Activated CD4-positive, alpha-beta T cell treated with anti-CD3 and anti-CD28 coated beads for 4 hours (primary cell): ENCODE data around the gene SLC37A3.
A peak's percentile ranks its signal among the peaks of the same experiment; 100 is the strongest.
"Not testable (repeated sequence)": the region's sequence is repeated elsewhere in the genome, so short reads cannot be mapped to it uniquely, and the experiment has no call there.

Experiments
- DNase-seq, 2 donors: peaks; one replicate each; pipeline ENCODE4 v3.0.0-alpha.2; 2020

Gene SLC37A3, protein sequence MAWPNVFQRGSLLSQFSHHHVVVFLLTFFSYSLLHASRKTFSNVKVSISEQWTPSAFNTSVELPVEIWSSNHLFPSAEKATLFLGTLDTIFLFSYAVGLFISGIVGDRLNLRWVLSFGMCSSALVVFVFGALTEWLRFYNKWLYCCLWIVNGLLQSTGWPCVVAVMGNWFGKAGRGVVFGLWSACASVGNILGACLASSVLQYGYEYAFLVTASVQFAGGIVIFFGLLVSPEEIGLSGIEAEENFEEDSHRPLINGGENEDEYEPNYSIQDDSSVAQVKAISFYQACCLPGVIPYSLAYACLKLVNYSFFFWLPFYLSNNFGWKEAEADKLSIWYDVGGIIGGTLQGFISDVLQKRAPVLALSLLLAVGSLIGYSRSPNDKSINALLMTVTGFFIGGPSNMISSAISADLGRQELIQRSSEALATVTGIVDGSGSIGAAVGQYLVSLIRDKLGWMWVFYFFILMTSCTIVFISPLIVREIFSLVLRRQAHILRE

DNA sequence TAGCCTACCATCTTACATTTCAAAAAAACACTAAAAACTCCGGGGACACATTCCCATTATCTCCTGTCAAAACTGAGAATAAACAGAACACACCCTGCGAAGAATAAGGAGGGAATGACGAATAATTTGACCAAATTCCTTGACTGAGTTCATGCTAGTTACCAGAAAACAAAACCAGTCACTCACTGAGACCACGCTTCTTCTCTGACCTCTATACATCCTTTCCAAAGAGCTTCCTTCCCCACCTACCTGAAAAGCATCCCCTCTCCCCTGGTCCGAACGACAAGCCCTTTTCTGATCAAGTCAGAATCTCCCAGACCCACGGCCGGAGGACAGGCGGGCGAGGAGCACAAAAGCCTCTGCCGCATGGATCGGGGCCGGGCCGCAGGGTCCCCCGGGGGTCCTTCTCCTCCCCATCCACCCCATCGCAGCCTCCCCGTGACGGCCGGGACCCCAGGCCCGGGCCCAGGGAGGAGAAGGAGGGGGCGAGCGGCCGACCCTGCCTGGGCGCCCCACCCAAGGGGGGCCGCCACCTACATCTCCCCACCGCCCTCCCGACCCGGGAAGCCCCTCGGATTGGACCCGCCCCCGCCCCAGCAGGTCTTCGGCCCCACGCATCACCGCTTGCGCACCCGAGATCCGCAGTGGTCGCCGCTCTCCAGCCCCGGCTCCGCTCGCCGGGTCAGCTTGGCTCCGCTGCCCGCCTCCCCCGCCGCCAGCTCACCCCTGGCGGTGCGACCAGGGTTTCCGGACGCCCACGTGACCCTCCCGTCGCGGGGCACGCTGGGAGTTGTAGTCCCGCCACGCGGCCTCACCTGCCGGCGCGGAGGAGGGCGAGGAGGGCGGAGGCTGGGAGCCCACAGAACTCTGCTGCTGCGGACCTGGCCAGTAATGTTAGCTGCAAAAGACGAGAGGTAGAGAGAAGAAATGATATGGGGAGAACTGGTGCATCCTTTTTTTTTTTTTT, at the start of gene SLC37A3:
Gene SLC37A3, minus strand, starts transcription at position 747 of the 967 bp plus-strand sequence. CDS start 16,004 bp downstream, outside the sequence.
- peak; percentile 83 to 88 for DNase-seq

DNA sequence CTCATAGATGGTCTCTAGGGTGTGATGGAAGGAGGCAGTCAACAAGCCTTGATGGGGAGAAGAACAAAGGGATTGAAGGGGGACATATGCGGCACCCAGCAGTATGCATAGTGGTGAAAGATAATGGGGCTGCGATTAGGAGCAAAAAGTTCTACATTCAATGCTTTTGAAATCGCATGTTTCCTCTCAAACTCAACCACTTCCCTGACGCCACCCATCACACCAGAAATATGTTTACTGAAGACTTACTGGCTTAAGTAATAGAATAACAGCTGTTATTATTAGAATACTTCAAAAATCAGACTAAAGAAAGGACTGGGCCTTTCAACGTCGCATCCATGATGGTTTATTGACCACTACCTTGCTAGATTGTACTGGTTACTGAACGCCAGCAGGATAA, 49.5 kb upstream of the SLC37A3 start:
- no peak for DNase-seq

DNA sequence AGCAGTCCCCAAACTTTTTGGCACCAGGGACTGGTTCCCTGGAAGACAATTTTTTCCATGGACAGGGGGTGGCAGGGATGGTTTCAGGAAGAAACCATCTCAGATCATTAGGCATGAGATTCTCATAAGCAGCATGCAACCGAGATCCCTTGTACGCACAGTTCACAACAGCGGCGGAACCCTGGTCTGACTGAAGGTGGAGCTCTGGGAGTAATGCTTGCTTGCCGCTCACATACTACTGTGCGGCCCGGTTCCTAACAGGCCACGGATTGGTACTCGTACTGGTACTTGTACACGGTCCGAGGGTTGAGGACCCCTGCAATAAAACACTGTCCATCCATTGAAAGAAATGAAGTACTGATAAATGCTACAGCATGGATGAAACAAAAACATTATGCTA, 48.1 kb upstream of the SLC37A3 start:
- DNase-seq: no peak

DNA sequence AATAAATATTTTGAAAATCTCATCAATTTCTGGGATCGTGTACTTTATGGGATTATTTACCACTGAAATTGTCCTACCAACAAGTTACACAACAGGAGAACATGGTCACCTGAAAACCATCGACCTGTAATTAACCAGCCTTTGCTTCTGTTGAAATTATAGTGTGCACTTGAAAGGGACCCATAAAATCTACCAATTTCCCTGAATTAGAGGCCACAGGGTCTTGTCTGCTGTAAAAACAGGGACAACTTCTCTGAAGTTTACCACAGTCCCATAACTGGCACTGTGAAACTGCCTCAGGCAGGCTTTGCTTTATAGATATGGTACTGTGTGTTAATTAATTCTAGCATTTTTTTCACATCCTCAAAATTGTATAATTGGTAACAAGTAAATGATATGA, 43.2 kb upstream of the SLC37A3 start:
- DNase-seq: no peak

DNA sequence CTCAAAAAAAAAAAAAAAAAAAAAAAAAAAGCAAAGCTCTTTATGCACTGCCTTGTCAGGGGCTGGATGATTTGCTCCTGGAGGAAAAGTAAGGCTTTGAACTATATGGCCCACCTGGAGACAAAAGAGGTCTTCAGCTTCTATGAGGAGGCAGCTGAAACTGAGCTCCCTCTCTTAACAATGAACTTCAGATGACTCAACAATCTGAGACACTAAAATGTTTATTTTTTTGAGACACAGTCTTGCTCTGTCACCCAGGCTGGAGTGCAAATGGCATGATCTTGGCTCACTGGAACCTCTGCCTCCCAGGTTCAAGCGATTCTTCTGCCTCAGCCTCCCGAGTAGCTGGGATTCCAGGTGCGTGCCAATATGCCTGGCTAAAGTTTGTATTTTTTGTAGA, 42.3 kb upstream of the SLC37A3 start:
- no peak for DNase-seq

DNA sequence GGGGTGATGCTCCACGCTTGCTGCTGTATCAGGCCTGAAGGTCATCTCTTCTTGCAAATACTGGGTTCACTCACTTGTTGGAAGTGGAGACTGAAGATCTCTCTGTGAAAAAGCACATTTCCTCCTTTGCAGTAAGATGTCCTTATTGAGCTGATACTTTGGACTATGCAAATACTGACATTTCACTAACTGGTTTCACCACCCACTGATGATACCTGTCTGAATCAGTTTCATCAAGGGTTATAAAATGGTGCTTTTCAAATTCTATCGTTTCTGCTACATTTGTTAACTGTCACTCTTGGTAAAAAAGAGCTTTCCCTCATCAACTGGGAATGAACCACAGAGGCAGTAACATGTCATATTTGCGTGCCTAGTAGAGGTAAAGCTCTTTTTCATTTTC, 41.0 kb upstream of the SLC37A3 start:
- no peak for DNase-seq

DNA sequence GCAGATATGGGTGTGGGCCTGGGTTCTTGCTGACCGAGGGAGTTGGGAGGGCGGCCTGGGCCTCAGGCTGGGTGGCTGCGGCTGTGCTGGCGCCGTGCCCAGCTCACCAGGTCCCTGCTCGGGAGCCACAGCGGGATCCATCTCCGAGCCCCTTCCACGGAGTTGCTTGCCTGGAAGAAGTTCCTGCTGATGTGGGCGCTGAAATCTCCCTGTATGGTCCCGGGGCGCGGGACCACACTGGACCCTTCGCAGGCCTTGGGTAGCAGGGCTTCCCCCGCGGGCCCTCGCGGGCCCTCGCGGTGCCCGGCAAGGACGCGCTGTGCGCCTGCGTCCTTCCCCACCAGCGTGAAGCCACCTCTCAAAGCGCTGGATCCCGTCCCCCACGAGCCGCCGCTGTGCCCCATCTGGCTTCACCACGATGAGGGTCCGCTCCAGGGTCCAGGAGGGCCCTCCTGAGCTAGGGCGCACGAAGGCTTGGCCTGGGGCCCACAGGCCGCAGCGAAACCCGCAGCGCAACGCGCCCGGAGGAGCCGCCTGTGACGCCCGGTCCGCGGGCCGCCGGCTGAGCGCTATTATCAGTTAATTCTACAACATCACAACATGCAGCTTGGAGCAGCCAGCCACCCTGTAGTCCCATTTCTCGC, 37.0 kb upstream of the SLC37A3 start:
- DNase-seq: no peak

DNA sequence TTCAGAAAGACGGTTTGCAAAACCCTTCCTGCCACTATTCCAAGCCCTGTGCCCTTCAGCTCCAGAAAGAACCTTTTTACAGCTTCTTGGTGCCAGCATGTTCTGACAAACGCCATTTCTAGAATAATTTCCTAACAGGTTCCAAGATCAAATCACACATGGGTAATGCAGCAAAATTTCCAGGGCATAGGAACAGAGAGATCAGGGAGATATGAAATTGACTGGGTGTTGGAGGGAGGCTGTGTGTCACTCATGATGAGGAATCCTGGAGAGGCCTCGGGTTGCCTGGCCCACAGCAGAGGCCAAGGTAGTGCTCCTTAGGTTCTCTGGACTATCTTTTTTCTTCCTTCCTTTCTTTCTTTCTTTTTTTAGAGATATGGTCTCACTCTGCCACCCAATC, 35.1 kb upstream of the SLC37A3 start:
- DNase-seq: no peak

DNA sequence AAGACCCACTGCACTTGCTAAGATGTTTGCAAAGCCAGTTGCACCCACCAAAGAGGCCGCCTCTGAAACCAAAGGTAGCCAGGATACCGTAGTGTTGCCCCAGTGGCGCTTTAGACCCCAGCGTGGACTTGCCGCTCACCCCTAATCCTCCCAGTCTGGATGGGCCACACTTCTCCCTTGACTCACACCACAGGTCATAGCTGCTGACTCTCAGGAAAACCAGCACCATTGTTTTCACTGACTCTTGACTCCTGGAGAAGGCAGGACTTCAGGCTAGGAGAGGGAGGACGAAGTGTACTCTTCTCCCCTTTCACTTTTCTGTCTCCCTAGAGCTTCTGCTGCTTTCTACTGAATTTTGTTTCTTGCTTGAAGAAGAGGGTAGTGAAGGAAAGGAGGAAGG, 27.8 kb upstream of the SLC37A3 start:
- DNase-seq: no peak

DNA sequence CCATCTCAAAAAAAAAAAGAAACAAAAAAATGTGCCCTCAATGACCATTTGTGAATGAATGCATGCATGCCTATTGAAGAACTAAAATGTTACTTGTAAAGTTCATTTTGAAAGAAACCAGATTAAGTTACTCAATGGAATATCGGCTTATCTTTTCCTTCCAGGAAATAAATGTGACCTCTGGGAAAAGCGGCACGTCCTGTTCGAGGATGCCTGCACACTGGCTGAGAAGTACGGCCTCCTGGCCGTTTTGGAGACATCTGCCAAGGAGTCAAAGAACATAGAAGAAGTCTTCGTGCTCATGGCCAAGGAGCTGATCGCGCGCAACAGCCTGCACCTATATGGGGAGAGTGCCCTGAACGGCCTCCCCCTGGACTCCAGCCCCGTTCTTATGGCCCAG, 27.4 kb upstream of the SLC37A3 start:
- DNase-seq: no peak

DNA sequence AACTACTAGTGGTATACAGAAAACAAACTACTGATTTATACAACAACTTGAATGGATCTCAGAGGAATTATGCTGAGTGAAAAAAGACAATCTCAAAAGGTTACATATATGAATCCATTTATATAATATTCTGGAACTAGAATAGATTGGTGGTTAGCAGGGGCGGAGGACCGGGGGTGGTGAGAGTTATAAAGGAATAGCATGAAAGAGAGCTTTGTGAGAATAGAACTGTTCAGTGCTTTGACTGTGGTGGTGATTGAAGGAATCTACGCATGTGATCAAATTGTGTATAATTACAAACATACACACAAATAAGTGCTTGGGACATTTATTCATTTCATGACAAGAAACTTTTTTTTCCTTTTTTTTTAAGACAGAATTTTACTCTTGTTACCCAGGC, 25.2 kb upstream of the SLC37A3 start:
- DNase-seq: no peak

DNA sequence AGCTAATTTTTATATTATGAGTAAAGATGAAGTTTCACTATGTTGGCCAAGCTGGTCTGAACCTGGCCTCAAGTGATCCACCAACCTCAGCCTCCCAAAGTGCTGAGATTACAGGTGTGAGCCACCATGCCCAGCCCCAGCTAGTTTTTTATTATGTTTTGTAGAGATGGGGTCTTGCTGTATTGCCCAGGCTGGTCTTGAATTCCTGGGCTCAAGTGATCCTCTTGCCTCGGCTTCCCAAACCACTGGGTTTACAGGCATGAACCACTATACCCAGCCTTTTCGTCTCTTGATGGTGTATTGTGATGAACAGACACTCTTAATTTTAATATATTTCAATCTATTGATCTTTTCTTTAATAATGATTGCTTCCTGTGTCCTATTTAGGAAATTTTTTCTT, 23.2 kb upstream of the SLC37A3 start:
- no peak for DNase-seq

DNA sequence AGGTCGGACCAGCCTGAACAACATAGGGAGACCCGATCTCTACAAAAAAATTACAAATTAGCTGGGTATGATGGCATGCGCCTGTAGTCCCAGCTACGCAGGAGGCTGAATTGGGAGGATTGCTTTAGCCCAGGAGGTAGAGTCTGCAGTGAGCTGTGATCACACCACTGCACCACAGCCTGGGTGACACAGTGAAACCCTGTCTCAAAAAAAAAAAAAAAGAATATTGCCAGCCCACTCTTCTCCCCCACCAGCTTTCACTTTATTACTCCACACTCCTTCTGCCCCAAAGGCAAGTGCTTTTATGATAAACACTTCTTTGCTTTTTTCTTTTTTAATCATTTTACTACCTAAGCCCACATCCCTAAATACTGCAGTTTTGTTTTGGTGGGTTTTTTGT, 20.3 kb upstream of the SLC37A3 start:
- DNase-seq: no peak

DNA sequence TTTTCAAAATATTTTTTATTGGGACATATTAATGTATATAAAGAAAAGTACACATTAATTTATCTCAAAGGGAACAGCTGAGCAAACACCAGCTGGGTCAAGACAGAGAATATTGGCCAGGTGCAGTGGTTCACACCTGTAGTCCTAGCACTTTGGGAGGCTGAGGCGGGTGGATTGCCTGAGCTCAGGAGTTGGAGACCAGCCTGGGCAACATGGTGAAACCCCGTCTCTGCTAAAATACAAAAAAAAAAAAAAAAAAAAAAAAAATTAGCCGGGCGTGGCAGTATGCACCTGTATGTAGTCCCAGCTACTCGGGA, 19.8 kb upstream of the SLC37A3 start:
- not testable (repeated sequence) for DNase-seq

DNA sequence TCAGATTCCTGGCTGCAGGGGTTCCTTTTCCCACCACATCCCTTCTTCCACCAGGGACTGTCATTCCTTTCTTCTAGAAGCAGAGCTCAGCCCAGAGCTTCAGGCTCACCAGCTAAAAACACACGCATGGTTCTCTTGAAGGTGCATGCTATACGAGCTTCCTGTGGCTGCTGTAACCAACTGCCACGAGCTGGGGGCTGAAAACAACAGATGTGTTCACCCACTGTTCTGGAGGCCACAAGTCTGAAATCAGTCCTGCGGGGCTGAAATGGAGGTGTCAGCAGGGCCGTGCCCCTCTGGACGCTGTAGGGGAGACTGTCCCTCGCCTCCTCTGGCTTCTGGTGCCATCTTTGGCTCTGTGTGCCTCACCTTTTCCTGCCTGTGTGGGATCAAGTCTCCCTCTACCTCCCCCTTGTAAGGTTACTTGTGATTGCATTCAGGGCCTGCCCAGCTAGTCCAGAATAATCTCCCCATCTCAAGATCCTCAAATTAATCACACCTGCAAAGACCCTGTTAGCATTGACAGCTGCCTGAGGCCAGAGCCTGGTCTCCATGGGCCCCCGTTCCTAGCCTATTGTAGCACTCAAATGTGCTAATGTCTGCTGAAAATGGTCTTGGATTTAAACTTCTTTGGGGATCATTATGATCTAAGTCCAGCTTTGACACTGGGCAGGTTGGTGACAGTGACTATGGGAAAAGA, 19.3 kb upstream of the SLC37A3 start:
- DNase-seq: no peak

DNA sequence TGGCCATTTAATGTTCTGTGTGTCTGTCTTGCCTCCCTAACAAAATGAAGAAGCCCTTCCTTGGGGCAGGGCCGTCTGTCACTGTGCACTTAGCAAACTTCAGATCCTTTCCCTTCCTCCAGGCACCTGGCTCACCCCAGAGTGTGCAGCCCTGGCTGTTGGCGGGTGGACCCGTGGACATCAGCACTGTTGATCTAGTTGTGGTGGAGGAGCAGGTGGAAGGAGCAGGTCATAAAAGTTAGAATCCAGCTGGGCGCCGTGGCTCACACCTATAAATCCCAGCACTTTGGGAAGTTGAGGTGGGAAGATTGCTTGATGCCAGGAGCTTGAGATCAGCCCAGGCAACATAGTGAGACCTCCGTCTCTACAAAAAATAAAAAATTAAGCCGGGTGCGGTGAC, 18.2 kb upstream of the SLC37A3 start:
- no peak for DNase-seq

DNA sequence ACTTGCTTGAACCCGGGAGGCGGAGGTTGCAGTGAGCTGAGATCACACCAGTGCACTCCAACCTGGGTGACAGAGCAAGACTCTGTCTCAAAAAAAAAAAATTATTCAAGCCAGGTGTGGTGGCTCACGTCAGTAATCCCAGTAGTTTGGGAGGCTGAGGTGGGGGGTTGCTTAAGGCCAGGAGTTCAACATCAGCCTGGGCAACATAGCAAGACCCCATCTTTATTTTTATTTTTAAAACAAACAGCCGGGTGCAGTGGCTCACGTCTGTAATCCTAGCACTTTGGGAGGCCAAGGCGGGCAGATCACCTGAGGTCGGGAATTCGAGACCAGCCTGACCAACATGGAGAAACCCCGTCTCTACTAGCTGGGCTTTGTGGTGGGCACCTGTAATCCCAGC, 17.5 kb upstream of the SLC37A3 start:
- DNase-seq: not testable (repeated sequence)

DNA sequence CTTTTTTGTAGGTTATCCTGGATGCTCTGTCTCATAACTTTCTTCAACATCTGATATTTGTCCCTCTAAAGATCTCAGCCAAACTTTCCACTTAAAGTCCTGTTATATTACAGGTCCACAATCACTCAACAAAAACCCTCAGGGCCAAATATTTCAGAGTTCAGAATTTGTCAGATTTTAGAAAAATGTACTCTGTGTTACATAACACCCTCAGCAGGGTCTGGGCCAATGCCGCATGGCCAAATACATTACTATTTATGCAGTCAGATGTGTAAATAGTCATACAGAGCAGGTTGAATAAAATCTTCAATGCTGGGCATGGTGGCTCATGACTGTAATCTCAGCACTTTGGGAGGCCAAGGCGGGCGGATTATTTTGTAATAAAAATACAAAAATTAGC, 17.0 kb upstream of the SLC37A3 start:
- DNase-seq: no peak

DNA sequence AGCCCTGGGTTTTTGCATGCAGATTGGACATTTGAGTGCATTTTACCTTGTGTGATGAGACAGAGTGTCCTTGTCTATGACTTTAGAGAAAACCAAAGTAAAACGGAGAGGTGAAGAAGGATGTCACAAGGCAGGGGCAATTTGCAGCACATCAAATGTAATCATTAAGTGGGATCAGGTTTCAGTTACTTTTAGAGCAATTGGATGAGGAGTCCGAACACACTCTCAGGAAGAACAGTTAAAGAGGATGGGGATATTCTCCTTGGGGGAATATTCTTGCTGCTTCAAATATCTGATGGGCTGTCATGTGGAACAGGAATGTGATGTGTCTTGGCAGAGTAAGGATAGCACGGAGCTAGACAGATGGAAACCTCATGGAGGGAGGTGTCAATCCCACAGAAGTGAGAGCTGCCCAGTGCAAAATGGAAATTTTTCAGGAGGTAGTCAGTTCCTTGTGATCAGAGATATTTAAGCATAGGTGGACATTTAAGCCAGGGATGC, 6.3 kb upstream of the SLC37A3 start:
- no peak for DNase-seq

DNA sequence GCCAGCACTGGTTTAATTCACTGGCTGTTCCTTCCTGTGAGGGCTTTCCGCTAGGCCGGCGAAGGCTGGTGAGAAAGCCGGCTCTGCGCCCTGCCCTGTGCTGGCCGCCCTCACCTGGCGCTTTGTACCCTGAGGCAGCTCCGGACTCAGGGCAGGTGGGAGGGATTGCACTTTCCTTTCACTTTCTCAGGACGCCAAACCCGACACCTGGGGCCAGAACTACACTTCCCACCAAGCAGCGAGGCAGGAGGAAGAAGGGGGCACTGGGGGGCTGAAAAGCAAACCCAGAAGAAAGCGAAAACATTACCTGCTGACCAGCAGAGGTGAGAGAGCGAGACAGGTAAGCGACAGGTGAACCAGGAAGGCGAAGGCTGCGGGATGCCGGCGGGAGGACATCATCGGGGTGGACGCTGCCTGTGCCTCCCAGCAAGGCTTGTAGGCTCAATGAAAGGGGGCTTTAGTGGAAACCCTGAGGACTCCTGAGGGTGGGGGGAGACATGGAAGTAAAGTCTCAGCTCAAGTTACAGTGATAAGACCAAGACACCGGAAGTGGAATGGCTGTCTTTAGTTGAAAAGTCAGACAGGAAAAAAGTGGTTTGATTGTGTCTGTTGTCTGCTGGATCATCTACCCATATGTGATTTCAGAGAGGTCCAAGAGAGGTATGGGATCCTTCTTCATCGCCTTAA, 5.7 kb upstream of the SLC37A3 start, which contains the start of gene RAB19:
Gene RAB19, plus strand, starts transcription at position 181 of the 687 bp plus-strand sequence. CDS start 3,589 bp downstream, outside the sequence.
- peak; percentile 43 to 47 for DNase-seq

DNA sequence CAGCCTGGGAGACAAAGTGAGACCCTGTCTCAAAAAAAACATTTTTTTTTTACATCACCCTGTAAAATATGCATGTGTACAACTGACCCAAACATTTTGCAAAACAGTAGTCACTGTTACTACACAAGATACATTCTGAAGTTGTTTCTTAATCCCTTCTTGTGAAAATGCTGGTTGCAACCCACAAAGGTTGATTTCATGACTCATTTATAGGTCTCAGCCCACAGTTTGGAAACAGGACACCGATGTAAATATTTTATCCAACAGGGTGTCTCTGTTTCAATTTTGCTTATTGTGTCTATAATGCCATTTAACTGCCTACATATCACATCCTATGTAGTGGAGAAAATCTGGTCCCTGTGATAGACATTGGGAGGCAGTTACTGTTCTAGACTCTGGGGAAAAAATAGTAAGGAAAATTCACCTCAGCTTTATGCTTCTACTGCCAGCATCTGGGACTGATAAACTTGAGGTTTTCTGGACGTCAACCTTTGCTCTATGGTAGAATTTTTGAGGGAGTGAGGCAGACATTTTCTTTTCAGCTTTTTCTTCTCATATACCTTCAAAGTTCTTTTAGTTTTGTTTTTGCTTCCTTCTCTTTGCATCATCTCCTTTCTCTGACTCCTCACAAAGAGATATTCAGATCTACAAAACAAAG, 4.0 kb upstream of the SLC37A3 start:
- no peak for DNase-seq
